Activated naive CD4-positive, alpha-beta T cell treated with anti-CD3 and anti-CD28 coated beads, Interleukin-2, amount 10 ng/mL, durations not matched to agents 7 days and 5 days (primary cell): Measurements from ENCODE around the gene CASP8AP2.
"Not testable (repeated sequence)": the region's sequence is repeated elsewhere in the genome, so short reads cannot be mapped to it uniquely, and the experiment has no call there.

Experiments used
- CTCF ChIA-PET: fragments of 350-600 bp; sonication (Branson Sonifier 250); formaldehyde crosslinking; loops from one replicate; lab custom pipeline; 2021; ENCODE audit warnings: antibody characterized with exemption; lab: Charles Lee
- DNase-seq: peaks from one replicate; pipeline ENCODE4 v3.0.0-alpha.2; 2020
- H3K27ac Mint-ChIP-seq: one replicate; pipeline ENCODE4 v1.8.0; 2021; ENCODE audit warnings: mild to moderate bottlenecking, moderate library complexity, mixed read lengths
- H3K27me3 Mint-ChIP-seq: one replicate; pipeline ENCODE4 v1.8.0; 2021; ENCODE audit warnings: mild to moderate bottlenecking, mixed read lengths
- H3K36me3 Mint-ChIP-seq: one replicate; pipeline ENCODE4 v1.8.0; 2021; ENCODE audit warnings: mixed read lengths
- H3K4me1 Mint-ChIP-seq: one replicate; pipeline ENCODE4 v1.8.0; 2021; ENCODE audit warnings: mixed read lengths
- H3K4me3 Mint-ChIP-seq: one replicate; pipeline ENCODE4 v1.8.0; 2021; ENCODE audit warnings: mild to moderate bottlenecking, moderate library complexity, mixed read lengths
- H3K9me3 Mint-ChIP-seq: one replicate; pipeline ENCODE4 v1.8.0; 2021; ENCODE audit warnings: mixed read lengths

CASP8AP2 gene

DNA sequence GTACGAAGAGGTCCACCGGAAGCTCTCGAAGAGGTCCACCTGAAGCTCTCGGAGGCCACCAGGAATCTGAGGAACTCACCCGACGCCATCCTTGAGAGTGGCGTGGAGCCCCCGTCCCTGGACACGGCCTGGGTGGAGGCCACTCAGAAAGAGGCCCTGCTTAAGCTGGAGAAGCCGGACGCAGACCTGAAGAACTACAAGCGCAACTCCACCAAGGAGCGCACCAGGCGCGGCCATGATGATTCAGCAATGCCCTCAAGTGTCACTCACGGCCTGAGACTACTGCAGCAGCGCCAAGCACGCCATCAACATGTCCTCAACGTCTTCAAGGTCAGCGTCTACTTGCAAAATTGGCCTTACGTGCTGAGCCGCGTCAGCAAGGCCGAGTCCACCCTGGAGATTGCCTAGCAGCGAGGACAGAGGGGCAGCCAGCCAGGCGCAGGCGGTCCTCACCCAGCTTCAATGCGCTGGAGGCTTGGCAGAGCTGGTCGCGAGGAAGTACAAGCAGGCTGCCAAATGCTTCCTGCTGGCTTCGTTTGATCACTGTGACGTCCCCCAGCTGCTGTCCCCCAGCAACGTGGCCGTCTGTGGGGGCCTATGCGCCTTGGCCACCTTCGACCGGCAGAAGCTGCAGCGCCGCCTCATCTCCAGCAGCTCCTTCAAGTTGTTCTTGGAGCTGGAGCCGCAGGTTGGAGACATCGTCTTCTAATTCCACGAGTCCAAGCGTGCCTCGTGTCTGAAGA is 56.9 kb downstream of the CASP8AP2 start:
- Mint-ChIP-seq H3K4me1 (peaks cover 6% of the 10 kb centered on the region), H3K27ac (no peak overlapping the region), H3K9me3 (no peaks in the 10 kb centered on the region), H3K4me3 (no peak overlapping the region), H3K36me3 (no peaks in the 10 kb centered on the region), H3K27me3 (peaks cover 41% of the 10 kb centered on the region)
- DNase-seq = no peak
- CTCF ChIA-PET = no interaction called here

DNA sequence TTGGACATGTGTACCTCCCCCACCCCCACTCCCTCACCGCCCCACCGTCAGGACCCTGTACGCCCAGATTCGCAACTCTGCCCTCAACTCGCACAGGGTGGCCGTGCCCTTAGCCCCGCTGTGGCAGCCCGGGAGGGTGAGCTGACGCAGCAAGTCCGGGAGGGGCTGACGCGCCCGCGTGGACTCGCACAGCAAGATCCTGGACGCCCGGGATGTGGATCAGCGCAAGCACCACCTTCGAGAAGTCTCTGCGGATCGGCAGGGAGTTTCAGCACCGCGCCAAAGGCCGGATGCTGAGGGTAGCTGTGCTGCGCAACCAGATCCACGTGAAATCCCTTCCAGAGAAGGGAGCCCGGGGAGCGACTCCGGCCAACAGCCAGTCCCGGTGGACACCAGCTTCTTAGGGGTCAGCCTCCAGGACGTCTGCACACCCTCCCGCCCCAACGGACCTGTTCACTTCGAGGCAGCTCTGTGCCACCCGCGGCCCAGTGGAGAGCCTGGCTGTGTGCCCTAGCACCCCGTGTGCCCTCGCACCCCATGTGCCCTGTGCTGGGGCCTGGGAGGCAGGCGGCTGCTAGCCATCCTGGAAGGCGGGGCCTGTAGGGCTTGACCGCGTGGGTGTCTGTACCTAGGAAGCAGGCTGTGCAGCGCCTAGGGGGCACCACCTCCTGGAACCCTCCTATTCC is 57.9 kb downstream of the CASP8AP2 start:
- H3K36me3 Mint-ChIP-seq = no peaks in the 10 kb centered on the region
- CTCF ChIA-PET = no interaction called here
- peaks cover 8% of the 10 kb centered on the region for H3K4me1 Mint-ChIP-seq
- no peaks in the 10 kb centered on the region for H3K9me3 Mint-ChIP-seq
- DNase-seq = no peak
- no peak overlapping the region for H3K27ac Mint-ChIP-seq
- peaks cover 47% of the 10 kb centered on the region for H3K27me3 Mint-ChIP-seq
- H3K4me3 Mint-ChIP-seq = no peak overlapping the region

GRCh38 chr6:89888138-89888514 is 58.4 kb downstream of the CASP8AP2 start:
- DNase-seq = no peak
- CTCF ChIA-PET = no interaction called here
- Mint-ChIP-seq H3K27me3 (peaks cover 52% of the 10 kb centered on the region), H3K36me3 (no peaks in the 10 kb centered on the region), H3K4me1 (peaks cover 8% of the 10 kb centered on the region), H3K27ac (no peak overlapping the region), H3K4me3 (no peak overlapping the region), H3K9me3 (no peaks in the 10 kb centered on the region)

DNA sequence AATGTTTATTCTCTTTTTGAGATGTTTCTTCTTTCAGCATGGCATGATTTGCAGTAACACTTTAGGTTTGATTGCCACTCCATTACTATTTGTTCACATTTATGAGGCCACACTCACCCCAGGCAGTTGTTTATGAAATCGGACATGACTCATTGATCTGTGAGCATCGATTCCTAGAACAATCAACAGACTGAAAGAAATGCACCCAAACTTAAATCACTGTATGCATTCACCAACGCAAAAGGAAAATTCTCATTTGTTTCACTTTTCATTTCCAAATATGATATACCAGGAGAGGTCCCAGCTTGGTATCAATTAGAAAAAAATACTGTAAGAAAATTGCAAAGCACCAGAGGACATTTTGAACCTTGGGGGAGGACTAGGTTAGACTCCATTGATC is 59.2 kb downstream of the CASP8AP2 start:
- H3K27ac Mint-ChIP-seq = peak overlapping the region; percentile 4
- H3K4me3 Mint-ChIP-seq = no peak overlapping the region

GRCh38 chr6:89890845-89891528 is 61.3 kb downstream of the CASP8AP2 start:
- DNase-seq, CTCF ChIA-PET, H3K27ac Mint-ChIP-seq, H3K36me3 Mint-ChIP-seq, H3K9me3 Mint-ChIP-seq, H3K4me3 Mint-ChIP-seq, H3K4me1 Mint-ChIP-seq: not testable (repeated sequence)
- peaks cover 66% of the 10 kb centered on the region for H3K27me3 Mint-ChIP-seq

More for the DNA sequence above, 59.2 kb downstream of the CASP8AP2 start:
- no peak for DNase-seq
- Mint-ChIP-seq H3K27me3 (peaks cover 53% of the 10 kb centered on the region), H3K4me1 (peaks cover 8% of the 10 kb centered on the region), H3K9me3 (no peaks in the 10 kb centered on the region), H3K36me3 (no peaks in the 10 kb centered on the region)
- CTCF ChIA-PET = interaction anchor here (0.6 kb wide), 1 partner anchor 52 kb away, joined by 3 read pairs; no protein-coding TSS in a partner anchor

DNA sequence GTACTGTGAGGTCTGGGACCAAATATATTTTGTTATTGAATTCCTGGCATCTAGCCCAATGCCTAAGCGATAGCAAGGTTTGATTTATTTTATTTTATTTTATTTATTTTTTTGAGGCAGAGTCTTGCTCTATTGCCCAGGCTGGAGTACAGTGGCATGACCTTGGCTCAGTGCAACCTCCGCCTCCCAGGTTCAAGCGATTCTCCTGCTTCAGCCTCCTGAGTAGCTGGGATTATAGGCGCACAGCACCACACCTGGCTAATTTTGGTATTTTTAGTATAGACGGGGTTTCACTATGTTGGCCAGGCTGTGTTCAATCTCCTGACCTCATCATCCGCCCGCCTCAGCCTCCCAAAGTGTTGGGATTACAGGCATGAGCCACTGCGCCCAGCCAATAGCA is 62.9 kb downstream of the CASP8AP2 start:
- H3K36me3 Mint-ChIP-seq, DNase-seq, H3K4me1 Mint-ChIP-seq, CTCF ChIA-PET, H3K27ac Mint-ChIP-seq, H3K9me3 Mint-ChIP-seq, H3K4me3 Mint-ChIP-seq: not testable (repeated sequence)
- peaks cover 60% of the 10 kb centered on the region for H3K27me3 Mint-ChIP-seq

GRCh38 chr6:89894169-89894568 is 64.5 kb downstream of the CASP8AP2 start, which contains the start of gene GJA10:
Gene GJA10, plus strand, starts transcription at chr6:89894469. Its CDS starts 0 bp downstream, at chr6:89894469.
- no peaks in the 10 kb centered on the region for H3K9me3 Mint-ChIP-seq
- no peak within 1 kb of the TSS for H3K27ac Mint-ChIP-seq
- peaks cover 3% of the 10 kb centered on the region for H3K4me1 Mint-ChIP-seq
- CTCF ChIA-PET = no interaction called here
- H3K36me3 Mint-ChIP-seq = no peaks in the 10 kb centered on the region
- H3K4me3 Mint-ChIP-seq = no peak within 1 kb of the TSS
- peaks cover 60% of the 10 kb centered on the region for H3K27me3 Mint-ChIP-seq
- DNase-seq = no peak

GRCh38 chr6:89895276-89895874 is 65.7 kb downstream of the CASP8AP2 start:
- DNase-seq = peak; percentile 47
- H3K9me3 Mint-ChIP-seq = no peaks in the 10 kb centered on the region
- H3K27me3 Mint-ChIP-seq = peaks cover 56% of the 10 kb centered on the region
- CTCF ChIA-PET = no interaction called here
- H3K27ac Mint-ChIP-seq = no peak overlapping the region
- no peak overlapping the region for H3K4me3 Mint-ChIP-seq
- peaks cover 3% of the 10 kb centered on the region for H3K4me1 Mint-ChIP-seq
- H3K36me3 Mint-ChIP-seq = no peaks in the 10 kb centered on the region

DNA sequence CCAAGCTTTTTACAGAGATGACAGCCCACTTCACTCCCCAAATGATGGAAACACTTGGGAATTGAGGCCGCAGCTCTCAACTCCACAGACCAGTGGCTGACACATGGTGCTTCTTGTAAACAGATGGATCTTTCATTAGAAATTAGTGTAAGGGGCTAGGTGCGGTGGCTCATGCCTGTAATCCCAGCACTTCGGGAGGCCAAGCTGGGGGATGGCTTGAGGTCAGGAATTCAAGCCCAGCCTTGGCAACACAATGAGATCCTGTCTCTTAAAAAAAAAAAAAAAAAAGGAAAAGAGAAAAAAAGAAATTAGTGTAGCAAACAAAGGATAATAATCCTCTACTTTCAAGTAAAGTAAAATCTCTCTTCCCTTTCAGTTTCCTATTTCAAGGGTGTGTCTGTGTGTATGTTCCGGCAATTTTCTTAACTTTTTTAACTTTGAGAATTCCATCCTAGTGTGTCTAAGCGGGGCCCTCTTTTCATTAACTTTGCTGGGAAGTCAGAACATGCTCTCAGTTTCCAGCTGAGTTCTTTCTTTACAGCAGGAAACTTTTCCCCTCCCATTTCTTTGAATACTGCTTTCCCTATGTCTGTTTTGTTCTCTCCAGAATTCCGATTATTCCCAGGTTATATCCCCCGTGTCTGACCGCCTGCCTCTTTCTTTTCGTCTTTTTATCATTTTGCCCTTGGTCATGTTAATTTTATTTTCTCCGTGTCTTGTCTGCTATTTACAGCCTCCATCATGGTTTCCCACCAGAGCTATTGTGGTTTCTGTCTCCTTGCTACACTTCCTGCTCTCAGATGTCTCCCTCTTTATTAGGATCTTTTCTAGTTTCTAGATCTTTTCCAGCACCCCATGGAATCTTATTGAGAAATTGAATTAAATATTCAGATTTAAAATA is 80.6 kb downstream of the CASP8AP2 start:
- H3K36me3 Mint-ChIP-seq, H3K9me3 Mint-ChIP-seq, CTCF ChIA-PET, DNase-seq, H3K27ac Mint-ChIP-seq: not testable (repeated sequence)
- peaks cover 13% of the 10 kb centered on the region for H3K27me3 Mint-ChIP-seq
- H3K4me3 Mint-ChIP-seq = peak overlapping the region; percentile 15
- peaks cover 11% of the 10 kb centered on the region for H3K4me1 Mint-ChIP-seq

DNA sequence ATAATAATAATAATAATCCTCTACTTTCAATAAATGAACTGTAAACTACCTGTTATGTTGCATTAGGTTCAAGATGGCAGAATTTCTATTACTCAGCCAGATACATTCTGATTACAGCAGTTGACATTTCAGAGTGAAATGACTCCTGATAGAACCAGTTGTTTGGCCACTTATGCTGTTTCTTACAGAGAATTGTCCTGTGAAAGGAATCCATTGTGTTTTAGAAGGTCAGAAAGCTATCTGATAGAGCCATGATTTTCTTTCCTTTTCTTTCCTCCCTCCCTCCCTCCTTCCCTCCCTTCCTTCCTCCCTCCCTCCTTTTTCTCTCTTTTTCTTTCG is 81.2 kb downstream of the CASP8AP2 start:
- CTCF ChIA-PET = no interaction called here
- no peak for DNase-seq
- peaks cover 11% of the 10 kb centered on the region for H3K4me1 Mint-ChIP-seq

DNA sequence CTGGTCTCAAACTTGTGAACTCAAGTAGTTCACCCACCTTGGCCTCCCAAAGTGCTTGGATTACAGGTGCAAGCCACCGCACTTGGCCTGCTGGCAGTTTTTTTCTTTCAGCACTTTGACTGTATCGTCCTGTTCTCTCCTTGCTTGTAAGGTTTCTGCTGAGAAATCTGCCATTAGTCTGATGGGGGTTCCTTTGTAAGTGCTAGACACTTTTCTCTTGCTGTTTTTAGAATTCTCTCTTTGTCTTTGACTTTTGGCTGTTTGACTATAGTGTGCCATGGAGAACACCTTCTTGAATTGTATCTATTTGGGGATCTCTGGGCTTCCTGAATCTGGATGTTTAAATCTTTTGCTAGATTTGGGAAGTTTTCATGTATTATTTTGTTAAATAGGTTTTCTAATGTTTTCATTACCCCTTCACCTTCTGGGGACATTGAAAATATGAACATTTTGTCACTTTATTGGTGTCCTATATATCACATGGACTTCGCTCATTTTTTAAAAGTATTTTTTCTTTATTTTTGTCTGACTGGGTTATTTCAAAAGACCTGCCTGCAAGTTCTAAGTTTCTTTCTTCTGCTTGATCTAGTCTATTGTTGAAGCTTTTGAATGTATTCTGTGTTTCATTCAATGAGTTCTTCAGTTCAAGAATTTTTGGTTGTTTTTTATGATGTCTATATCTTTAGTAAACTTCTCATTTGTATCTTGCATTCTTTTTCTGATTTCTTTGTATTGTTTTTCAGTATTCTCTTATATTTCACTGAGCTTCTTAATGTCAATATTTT is 86.6 kb downstream of the CASP8AP2 start:
- Mint-ChIP-seq H3K36me3 (peaks cover 5% of the 10 kb centered on the region), H3K27me3 (peaks cover 16% of the 10 kb centered on the region), H3K9me3 (peaks cover 19% of the 10 kb centered on the region), H3K4me3 (no peak overlapping the region), H3K4me1 (peaks cover 3% of the 10 kb centered on the region), H3K27ac (no peak overlapping the region)
- CTCF ChIA-PET = no interaction called here
- DNase-seq = no peak

More for the DNA sequence above, 81.2 kb downstream of the CASP8AP2 start:
- no peak overlapping the region for H3K4me3 Mint-ChIP-seq
- peaks cover 6% of the 10 kb centered on the region for H3K9me3 Mint-ChIP-seq
- H3K27ac Mint-ChIP-seq = no peak overlapping the region
- H3K36me3 Mint-ChIP-seq = no peaks in the 10 kb centered on the region
- H3K27me3 Mint-ChIP-seq = peaks cover 13% of the 10 kb centered on the region

GRCh38 chr6:89917216-89917615 is 87.5 kb downstream of the CASP8AP2 start:
- DNase-seq = no peak
- Mint-ChIP-seq H3K27ac (no peak overlapping the region), H3K9me3 (peaks cover 19% of the 10 kb centered on the region), H3K27me3 (peaks cover 17% of the 10 kb centered on the region), H3K4me1 (peaks cover 3% of the 10 kb centered on the region), H3K36me3 (peaks cover 5% of the 10 kb centered on the region), H3K4me3 (no peak overlapping the region)
- CTCF ChIA-PET = no interaction called here

DNA sequence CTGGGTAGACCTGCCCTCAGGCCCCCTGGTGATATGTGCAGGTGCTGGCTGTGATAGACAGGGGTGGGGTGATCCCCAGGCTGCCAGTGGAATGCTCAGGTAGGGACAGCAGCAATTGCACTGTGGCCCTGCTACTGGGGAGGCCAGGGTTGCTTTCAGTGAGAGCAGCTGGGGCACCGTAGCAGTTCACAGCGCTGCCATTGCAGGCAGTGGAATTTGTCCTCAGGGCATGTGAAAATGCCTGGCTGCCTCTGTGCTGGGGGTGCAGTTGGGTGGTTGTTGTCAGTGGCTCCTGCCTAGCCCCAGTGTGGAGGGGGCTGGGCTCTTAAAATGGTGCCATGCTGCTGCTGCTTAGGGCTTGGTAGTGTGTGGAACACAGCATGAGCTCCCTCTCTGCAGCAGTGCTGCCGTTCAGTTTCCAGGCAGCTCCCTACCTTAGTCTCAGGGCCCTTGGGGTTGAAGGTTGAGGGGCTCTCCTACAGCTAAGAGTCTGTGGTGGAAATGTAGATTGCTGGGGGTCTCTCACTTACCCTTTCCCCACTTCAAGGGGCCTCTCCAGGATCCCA is 88.2 kb downstream of the CASP8AP2 start:
- CTCF ChIA-PET = no interaction called here
- Mint-ChIP-seq H3K9me3 (peaks cover 19% of the 10 kb centered on the region), H3K27ac (no peak overlapping the region), H3K4me3 (no peak overlapping the region), H3K27me3 (peaks cover 15% of the 10 kb centered on the region), H3K36me3 (peaks cover 5% of the 10 kb centered on the region), H3K4me1 (peaks cover 3% of the 10 kb centered on the region)
- DNase-seq = no peak
